ENCODE data around the gene KLHL29. TPM values are rescaled to one million over a fixed set of nuclear protein-coding genes. Genes with fewer than 3 reads are reported as not detected.

The KLHL29 gene
- total RNA-seq, 1 experiment from 2014 or later, result 16.7 TPM

DNA sequence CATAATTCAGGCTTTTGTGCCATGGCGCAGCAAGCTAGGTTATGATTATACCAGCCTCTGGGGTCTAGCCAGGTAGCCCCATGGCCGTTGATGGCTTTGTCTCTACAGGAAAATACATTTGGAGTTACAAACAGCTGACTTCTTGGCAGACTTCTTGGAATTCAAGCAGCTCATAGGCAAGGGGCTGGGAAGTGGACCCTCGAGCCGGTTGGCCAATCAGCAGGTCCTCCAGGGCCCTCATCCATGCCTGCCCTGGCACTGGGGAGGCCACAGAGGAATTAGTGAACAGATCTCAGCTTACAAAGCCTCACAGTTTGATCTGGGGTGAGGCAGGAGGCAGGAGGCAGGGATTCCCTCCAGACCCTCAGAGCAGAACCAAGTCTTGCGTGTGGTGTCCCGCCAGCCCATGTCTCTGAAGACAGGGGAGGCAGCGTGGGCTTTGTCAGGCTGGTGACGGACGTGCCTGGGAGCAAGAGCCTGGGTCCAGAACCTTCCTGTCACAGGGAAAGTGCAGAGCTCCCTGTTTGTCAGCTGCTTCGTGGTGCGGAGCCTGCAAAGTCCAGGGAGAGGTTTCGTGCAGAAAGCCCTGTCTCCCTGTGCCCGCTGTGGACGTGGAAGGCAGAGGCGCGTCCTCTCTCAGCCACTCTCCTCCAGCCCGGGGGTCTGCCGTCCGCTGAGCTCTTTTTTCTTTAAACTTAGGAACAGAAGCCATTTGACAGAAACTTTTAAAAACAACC, 131.7 kb downstream of the KLHL29 start:
- BruUV-seq (replicated peaks), result no TSS peak
- TF ChIP-seq EZH2phosphoT487 (IDR thresholded peaks at IDR 0.05; ENCODE audit: borderline replicate concordance) (no peak), POLR2A (IDR thresholded peaks at IDR 0.05; ENCODE audit: borderline replicate concordance, extremely low read depth, insufficient read depth, insufficient read length) (no peak), SP1 (IDR thresholded peaks at IDR 0.05; ENCODE audit: low read depth) (no peak), SIN3A (IDR thresholded peaks at IDR 0.05; ENCODE audit: low read depth) (no peak), ZBTB33 (IDR thresholded peaks at IDR 0.05; ENCODE audit: extremely low read depth, insufficient replicate concordance, low read length) (no peak), ZFX (IDR thresholded peaks at IDR 0.05) (no peak), TCF7L2 (IDR thresholded peaks at IDR 0.05; ENCODE audit: borderline replicate concordance, extremely low read depth, insufficient read depth, insufficient read length) (no peak), FOSL1 (IDR thresholded peaks at IDR 0.05; ENCODE audit: low read depth) (no peak), ATF3 (IDR thresholded peaks at IDR 0.05) (no peak), RAD21 (IDR thresholded peaks at IDR 0.05; ENCODE audit: low read depth) (no peak)
- TF ChIP-seq, protein P1, sequence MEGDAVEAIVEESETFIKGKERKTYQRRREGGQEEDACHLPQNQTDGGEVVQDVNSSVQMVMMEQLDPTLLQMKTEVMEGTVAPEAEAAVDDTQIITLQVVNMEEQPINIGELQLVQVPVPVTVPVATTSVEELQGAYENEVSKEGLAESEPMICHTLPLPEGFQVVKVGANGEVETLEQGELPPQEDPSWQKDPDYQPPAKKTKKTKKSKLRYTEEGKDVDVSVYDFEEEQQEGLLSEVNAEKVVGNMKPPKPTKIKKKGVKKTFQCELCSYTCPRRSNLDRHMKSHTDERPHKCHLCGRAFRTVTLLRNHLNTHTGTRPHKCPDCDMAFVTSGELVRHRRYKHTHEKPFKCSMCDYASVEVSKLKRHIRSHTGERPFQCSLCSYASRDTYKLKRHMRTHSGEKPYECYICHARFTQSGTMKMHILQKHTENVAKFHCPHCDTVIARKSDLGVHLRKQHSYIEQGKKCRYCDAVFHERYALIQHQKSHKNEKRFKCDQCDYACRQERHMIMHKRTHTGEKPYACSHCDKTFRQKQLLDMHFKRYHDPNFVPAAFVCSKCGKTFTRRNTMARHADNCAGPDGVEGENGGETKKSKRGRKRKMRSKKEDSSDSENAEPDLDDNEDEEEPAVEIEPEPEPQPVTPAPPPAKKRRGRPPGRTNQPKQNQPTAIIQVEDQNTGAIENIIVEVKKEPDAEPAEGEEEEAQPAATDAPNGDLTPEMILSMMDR (IDR thresholded peaks at IDR 0.05 in 2 of 3, conservative IDR thresholded peaks at IDR 0.05 in 1 of 3; ENCODE audit: borderline replicate concordance in 1 of 3, insufficient read depth in 1 of 3, low read depth in 2 of 3, low read length in 2 of 3), result no peak

More for the DNA sequence above, 131.7 kb downstream of the KLHL29 start:
- Histone ChIP-seq H4K20me1 (ENCODE audit: insufficient read depth) (no peaks in the 10 kb centered on the region), H3K9me2 (ENCODE audit: insufficient read depth) (no peaks in the 10 kb centered on the region), H3K79me2 (ENCODE audit: insufficient read depth, low read length) (no peaks in the 10 kb centered on the region), H3K27ac (ENCODE audit: low read depth, low read length) (no peak overlapping the region), H3K4me3 (replicated peaks in 1 of 2; ENCODE audit: low read depth in 1 of 2, low read length in 2 of 2) (no peak overlapping the region), H3K4me1 (ENCODE audit: control insufficient read depth in 1 of 2, insufficient read depth in 2 of 2, low read length in 2 of 2) (peaks cover 0 to 3% of the 10 kb centered on the region in 2 experiments; a peak in 1 of 4 replicates), H3K9ac (ENCODE audit: low read length) (no peak overlapping the region), H3K36me3 (ENCODE audit: control insufficient read depth in 1 of 2, insufficient read depth in 2 of 2, low read length in 2 of 2) (no peaks in the 10 kb centered on the region), H2AFZ (ENCODE audit: low read depth, low read length, poor library complexity, severe bottlenecking) (no peak overlapping the region), H3K9me3 (ENCODE audit: control insufficient read depth in 1 of 2, insufficient read depth in 1 of 2, low read depth in 1 of 2, low read length in 2 of 2) (no peaks in the 10 kb centered on the region), H3K4me2 (ENCODE audit: low read length) (no peak overlapping the region), H3K27me3 (ENCODE audit: insufficient read depth, low read length) (no peaks in the 10 kb centered on the region)
- intact Hi-C loops (cut with micrococcal nuclease), result no loop called here
- ATAC-seq (no peak), DNase-seq (ENCODE audit: low read depth, low spot score) (no peak)
- CTCF ChIA-PET, result no interaction called here
- RAD21 ChIA-PET (ENCODE audit: low non-redundant PET in 1 of 2, low total read pairs in 2 of 2, uncharacterized antibody in 2 of 2, unreplicated experiment in 2 of 2), result no interaction called here
- POLR2A ChIA-PET, result no interaction called here
